ENCODE measurements around the gene ATP2B1. TPM values are rescaled to one million over a fixed set of nuclear protein-coding genes. Genes with fewer than 3 reads are reported as not detected.

The ATP2B1 gene
- total and polyA plus RNA-seq, 7 donors = 14.3 to 54.0 (median 30.1) TPM

DNA sequence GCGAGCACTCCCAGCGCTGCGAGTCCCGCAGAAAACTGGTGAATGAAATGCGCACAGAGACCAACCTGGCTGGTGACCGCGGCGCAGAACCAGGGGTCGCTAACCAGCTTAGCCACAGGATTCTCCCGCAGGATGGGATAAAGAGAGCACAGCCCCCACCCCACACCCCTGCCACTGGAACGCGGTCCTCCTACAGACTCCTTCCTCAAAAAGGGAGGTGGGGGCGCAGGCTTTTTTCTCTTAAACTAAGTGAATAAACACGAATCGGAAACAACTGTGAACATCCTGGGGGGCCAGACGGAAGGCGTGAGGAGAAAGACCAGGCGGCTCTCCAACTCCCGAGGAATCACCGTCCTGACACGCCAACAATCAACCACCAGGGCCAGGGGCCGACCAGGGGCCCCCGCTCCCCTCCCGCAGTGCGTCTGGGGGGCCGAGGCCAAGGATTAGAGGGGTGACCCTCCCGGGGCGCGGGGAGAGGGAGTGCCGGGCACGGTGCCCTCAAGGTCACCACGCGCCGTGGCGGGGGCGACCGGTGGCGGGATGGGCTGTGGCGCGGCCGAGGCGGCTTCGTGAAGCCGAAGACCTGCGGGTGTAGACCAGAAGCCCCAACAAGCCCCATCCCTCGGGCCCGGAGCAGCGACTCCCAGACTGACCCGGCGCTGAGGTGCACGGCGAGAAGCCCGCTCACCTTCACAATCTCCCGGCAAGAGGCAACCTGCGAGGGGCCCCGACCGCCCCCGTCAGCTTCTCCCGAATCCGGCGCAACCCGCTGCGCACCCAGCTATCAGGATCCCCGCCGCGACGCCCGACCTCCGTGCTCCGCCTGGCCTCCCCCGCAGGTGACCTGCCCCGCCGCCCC, 704 bp downstream of the ATP2B1 start:
- no peaks in the 10 kb centered on the region for H3K36me3 ChIP-seq (ENCODE audit: insufficient read depth in 1 of 2, low read depth in 1 of 2)
- no peaks in the 10 kb centered on the region for H3K27me3 ChIP-seq (ENCODE audit: insufficient read depth in 3 of 3, low read length in 2 of 3)
- ATAC-seq (peak in 2 of 4 donors; percentile 1 to 3), DNase-seq (peak; percentile 47 to 72)
- H3K4me3 ChIP-seq = peak overlapping the region; percentile 91
- WGBS, 3 donors = 1% methylated on average over 60 to 73 of the region's 73 CpGs
- no peaks in the 10 kb centered on the region for H3K9me3 ChIP-seq
- peak overlapping the region; percentile 94 for H3K27ac ChIP-seq
- TF ChIP-seq, protein P1, sequence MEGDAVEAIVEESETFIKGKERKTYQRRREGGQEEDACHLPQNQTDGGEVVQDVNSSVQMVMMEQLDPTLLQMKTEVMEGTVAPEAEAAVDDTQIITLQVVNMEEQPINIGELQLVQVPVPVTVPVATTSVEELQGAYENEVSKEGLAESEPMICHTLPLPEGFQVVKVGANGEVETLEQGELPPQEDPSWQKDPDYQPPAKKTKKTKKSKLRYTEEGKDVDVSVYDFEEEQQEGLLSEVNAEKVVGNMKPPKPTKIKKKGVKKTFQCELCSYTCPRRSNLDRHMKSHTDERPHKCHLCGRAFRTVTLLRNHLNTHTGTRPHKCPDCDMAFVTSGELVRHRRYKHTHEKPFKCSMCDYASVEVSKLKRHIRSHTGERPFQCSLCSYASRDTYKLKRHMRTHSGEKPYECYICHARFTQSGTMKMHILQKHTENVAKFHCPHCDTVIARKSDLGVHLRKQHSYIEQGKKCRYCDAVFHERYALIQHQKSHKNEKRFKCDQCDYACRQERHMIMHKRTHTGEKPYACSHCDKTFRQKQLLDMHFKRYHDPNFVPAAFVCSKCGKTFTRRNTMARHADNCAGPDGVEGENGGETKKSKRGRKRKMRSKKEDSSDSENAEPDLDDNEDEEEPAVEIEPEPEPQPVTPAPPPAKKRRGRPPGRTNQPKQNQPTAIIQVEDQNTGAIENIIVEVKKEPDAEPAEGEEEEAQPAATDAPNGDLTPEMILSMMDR (IDR thresholded peaks at IDR 0.05) = no peak
- peaks cover 37% of the 10 kb centered on the region for H3K4me1 ChIP-seq
- intact Hi-C loops (cut with DNase I) = loop anchor here in 1 of 2 donors (5.0 to 10.0 kb wide), 4 partner anchors 41 to 547 kb away; no protein-coding TSS in a partner anchor

DNA sequence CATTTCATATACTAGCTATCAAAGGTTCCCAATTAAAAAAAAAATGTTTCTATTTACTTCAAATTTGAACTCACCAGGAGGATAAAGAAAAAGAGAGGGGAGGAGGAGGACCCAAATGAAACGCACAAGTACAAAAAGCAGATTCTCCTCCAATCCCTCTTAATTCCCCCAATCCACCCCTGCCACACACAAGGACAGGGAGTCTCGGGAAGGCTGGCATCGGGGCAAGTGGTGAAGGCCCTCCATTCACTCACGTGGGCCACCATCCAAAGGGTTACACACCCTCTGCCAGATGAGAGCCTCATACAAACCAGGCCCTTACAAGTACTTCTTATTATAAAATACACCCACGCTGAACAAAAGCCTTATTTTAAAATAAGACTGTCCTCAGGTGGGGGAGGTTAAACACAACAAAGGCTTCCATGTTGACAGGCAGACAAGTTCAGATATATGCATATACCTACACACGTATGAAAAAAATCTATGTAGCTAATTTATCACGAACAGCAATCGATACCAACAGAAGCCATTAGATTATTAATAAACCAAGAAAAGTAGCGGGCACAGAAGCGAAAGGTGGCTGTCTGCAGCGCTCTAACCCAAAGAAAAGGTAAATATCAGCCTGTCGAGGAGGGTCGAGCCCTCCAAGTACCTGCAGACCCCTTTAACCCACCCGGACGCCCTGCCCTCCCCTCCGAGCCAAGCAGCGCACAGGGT, 1.5 kb downstream of the ATP2B1 start:
- H3K27ac ChIP-seq = peak overlapping the region; percentile 94
- no peaks in the 10 kb centered on the region for H3K9me3 ChIP-seq
- no peaks in the 10 kb centered on the region for H3K27me3 ChIP-seq (ENCODE audit: insufficient read depth in 3 of 3, low read length in 2 of 3)
- peak; percentile 14 to 51 for DNase-seq
- H3K4me1 ChIP-seq = peaks cover 45% of the 10 kb centered on the region
- H3K4me3 ChIP-seq = peak overlapping the region; percentile 91
- WGBS, 3 donors = 13 to 16% (median 16%) methylated on average over 17 of the region's 17 CpGs
- intact Hi-C loops (cut with DNase I) = loop anchor here in 1 of 2 donors (5.0 to 10.0 kb wide), 4 partner anchors 40 to 548 kb away; no protein-coding TSS in a partner anchor
- H3K36me3 ChIP-seq (ENCODE audit: insufficient read depth in 1 of 2, low read depth in 1 of 2) = no peaks in the 10 kb centered on the region
- no peak for ATAC-seq
- TF ChIP-seq, protein P1 (IDR thresholded peaks at IDR 0.05) = no peak

DNA sequence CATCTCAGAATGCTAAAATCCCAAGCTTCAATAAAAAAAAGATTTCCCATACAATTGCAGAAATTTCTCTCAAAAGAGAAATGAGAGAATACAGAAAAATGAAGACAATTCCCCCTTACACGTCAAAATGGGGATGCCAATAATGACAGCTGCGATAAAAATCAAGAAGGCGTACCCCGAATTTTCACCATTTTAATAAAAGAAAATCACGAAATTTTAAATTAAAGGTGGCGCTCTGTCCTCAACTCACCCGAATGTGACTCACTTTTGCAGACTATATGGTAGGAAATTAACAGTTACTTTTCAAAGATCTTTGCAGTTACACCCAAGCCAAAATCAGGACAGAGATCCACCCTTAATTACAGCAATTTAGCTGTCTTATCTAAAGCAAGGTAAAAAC, 2.1 kb downstream of the ATP2B1 start:
- H3K4me3 ChIP-seq = peak overlapping the region; percentile 91
- DNase-seq = no peak
- no peaks in the 10 kb centered on the region for H3K36me3 ChIP-seq (ENCODE audit: insufficient read depth in 1 of 2, low read depth in 1 of 2)
- H3K27ac ChIP-seq = no peak overlapping the region
- H3K4me1 ChIP-seq = peaks cover 45% of the 10 kb centered on the region
- ATAC-seq = no peak
- TF ChIP-seq, protein P1 (IDR thresholded peaks at IDR 0.05) = no peak
- intact Hi-C loops (cut with DNase I) = loop anchor here in 1 of 2 donors (5.0 to 10.0 kb wide), 4 partner anchors 39 to 548 kb away; no protein-coding TSS in a partner anchor
- H3K9me3 ChIP-seq = no peaks in the 10 kb centered on the region
- H3K27me3 ChIP-seq (ENCODE audit: insufficient read depth in 3 of 3, low read length in 2 of 3) = no peaks in the 10 kb centered on the region
- WGBS, 3 donors = 56 to 80% (median 56%) methylated on average over 7 of the region's 7 CpGs

DNA sequence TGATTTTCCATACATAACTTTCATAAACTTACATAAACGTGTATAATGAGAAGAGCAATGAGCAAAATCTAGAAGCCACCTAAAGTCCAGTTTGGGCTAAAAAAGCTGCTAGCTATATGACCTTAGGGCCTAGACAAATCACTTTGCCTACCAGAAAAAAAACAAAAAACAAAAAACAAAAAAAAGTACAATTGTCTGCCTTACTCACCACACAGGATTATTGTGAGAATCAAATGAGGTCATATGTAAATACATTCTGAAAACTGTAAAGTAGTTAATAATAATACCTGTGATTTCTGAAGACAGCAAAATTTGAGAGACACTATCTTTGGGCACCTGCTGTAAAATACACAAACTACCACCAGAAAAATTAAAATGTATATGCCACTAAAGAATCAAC, 4.2 kb downstream of the ATP2B1 start:
- DNase-seq = no peak
- no peaks in the 10 kb centered on the region for H3K27me3 ChIP-seq (ENCODE audit: insufficient read depth in 3 of 3, low read length in 2 of 3)
- H3K36me3 ChIP-seq (ENCODE audit: insufficient read depth in 1 of 2, low read depth in 1 of 2) = no peaks in the 10 kb centered on the region
- no peaks in the 10 kb centered on the region for H3K9me3 ChIP-seq
- no peak overlapping the region for H3K27ac ChIP-seq
- H3K4me1 ChIP-seq = peaks cover 40% of the 10 kb centered on the region
- no peak for ATAC-seq
- TF ChIP-seq, protein P1 (IDR thresholded peaks at IDR 0.05) = no peak
- no peak overlapping the region for H3K4me3 ChIP-seq
- 75 to 86% (median 79%) methylated on average over 1 of the region's 1 CpG for WGBS, 3 donors
- intact Hi-C loops (cut with DNase I) = loop anchor here in 1 of 2 donors (10.0 kb wide), 2 partner anchors 330 to 550 kb away; no protein-coding TSS in a partner anchor

Measured in psoas muscle (tissue), 8 donors.